ENCODE data around the gene SPSB3. TPM values are rescaled to one million over a fixed set of nuclear protein-coding genes. Genes with fewer than 3 reads are reported as not detected.

The SPSB3 gene
- total and polyA plus RNA-seq, 4 donors = 27.7 to 60.5 (median 37.8) TPM

DNA sequence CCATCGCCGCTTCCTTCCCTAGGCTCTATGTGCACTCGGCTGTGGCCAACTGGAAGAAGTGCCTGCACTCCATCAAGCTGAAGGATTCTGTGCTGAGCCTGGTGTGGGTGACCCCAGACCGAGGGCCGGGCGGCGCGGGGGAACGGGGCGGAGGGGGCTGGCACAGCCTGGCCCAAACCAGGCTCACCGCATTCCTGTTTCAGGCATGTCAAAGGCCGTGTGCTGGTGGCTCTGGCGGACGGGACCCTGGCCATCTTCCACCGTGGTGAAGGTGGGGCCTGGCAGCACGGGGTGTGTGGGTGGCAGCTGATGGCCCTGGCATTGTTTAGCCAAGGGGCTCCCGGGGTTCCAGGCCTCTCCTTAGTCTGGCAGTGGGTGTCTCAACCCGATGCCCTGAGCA, 15.7 kb downstream of the SPSB3 start:
- H3K27ac ChIP-seq (ENCODE audit: low read depth in 1 of 2, low read length in 2 of 2) = no peak overlapping the region
- DNase-seq (ENCODE audit: low spot score) = no peak
- H3K27me3 ChIP-seq (ENCODE audit: control insufficient read depth in 4 of 4, insufficient read depth in 4 of 4, low read length in 3 of 4) = no peaks in the 10 kb centered on the region
- no peak overlapping the region for H3K9ac ChIP-seq (ENCODE audit: low read depth in 1 of 2, low read length in 2 of 2)
- H3K9me3 ChIP-seq (ENCODE audit: control insufficient read depth in 4 of 4, low read length in 3 of 4) = no peaks in the 10 kb centered on the region
- no peak for TF ChIP-seq RXRA (IDR thresholded peaks at IDR 0.05)
- TF ChIP-seq RAD21 (IDR thresholded peaks at IDR 0.05) = no peak
- TF ChIP-seq SP1 (IDR thresholded peaks at IDR 0.05) = no peak
- TF ChIP-seq, protein P1, sequence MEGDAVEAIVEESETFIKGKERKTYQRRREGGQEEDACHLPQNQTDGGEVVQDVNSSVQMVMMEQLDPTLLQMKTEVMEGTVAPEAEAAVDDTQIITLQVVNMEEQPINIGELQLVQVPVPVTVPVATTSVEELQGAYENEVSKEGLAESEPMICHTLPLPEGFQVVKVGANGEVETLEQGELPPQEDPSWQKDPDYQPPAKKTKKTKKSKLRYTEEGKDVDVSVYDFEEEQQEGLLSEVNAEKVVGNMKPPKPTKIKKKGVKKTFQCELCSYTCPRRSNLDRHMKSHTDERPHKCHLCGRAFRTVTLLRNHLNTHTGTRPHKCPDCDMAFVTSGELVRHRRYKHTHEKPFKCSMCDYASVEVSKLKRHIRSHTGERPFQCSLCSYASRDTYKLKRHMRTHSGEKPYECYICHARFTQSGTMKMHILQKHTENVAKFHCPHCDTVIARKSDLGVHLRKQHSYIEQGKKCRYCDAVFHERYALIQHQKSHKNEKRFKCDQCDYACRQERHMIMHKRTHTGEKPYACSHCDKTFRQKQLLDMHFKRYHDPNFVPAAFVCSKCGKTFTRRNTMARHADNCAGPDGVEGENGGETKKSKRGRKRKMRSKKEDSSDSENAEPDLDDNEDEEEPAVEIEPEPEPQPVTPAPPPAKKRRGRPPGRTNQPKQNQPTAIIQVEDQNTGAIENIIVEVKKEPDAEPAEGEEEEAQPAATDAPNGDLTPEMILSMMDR (IDR thresholded peaks at IDR 0.05; ENCODE audit: low read depth, low read length, missing input control) = no peak
- no peak for TF ChIP-seq GABPA (IDR thresholded peaks at IDR 0.05 in 1 of 2, conservative IDR thresholded peaks at IDR 0.05 in 1 of 2)
- no peak for TF ChIP-seq HNF4G (IDR thresholded peaks at IDR 0.05)
- TF ChIP-seq, protein P2, sequence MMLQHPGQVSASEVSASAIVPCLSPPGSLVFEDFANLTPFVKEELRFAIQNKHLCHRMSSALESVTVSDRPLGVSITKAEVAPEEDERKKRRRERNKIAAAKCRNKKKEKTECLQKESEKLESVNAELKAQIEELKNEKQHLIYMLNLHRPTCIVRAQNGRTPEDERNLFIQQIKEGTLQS (IDR thresholded peaks at IDR 0.05) = no peak
- TF ChIP-seq, protein P3, sequence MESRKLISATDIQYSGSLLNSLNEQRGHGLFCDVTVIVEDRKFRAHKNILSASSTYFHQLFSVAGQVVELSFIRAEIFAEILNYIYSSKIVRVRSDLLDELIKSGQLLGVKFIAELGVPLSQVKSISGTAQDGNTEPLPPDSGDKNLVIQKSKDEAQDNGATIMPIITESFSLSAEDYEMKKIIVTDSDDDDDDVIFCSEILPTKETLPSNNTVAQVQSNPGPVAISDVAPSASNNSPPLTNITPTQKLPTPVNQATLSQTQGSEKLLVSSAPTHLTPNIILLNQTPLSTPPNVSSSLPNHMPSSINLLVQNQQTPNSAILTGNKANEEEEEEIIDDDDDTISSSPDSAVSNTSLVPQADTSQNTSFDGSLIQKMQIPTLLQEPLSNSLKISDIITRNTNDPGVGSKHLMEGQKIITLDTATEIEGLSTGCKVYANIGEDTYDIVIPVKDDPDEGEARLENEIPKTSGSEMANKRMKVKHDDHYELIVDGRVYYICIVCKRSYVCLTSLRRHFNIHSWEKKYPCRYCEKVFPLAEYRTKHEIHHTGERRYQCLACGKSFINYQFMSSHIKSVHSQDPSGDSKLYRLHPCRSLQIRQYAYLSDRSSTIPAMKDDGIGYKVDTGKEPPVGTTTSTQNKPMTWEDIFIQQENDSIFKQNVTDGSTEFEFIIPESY (IDR thresholded peaks at IDR 0.05) = no peak
- no peak for TF ChIP-seq NR2F2 (IDR thresholded peaks at IDR 0.05)
- TF ChIP-seq FOXA1 (IDR thresholded peaks at IDR 0.05) = no peak
- no peak for TF ChIP-seq YY1 (IDR thresholded peaks at IDR 0.05)
- no peak for TF ChIP-seq HNF4A (conservative IDR thresholded peaks at IDR 0.05)
- TF ChIP-seq, protein P4, sequence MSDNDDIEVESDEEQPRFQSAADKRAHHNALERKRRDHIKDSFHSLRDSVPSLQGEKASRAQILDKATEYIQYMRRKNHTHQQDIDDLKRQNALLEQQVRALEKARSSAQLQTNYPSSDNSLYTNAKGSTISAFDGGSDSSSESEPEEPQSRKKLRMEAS (IDR thresholded peaks at IDR 0.05) = no peak
- no peak for TF ChIP-seq EGR1 (IDR thresholded peaks at IDR 0.05; ENCODE audit: low read depth in 2 of 2)
- TF ChIP-seq, protein P5, sequence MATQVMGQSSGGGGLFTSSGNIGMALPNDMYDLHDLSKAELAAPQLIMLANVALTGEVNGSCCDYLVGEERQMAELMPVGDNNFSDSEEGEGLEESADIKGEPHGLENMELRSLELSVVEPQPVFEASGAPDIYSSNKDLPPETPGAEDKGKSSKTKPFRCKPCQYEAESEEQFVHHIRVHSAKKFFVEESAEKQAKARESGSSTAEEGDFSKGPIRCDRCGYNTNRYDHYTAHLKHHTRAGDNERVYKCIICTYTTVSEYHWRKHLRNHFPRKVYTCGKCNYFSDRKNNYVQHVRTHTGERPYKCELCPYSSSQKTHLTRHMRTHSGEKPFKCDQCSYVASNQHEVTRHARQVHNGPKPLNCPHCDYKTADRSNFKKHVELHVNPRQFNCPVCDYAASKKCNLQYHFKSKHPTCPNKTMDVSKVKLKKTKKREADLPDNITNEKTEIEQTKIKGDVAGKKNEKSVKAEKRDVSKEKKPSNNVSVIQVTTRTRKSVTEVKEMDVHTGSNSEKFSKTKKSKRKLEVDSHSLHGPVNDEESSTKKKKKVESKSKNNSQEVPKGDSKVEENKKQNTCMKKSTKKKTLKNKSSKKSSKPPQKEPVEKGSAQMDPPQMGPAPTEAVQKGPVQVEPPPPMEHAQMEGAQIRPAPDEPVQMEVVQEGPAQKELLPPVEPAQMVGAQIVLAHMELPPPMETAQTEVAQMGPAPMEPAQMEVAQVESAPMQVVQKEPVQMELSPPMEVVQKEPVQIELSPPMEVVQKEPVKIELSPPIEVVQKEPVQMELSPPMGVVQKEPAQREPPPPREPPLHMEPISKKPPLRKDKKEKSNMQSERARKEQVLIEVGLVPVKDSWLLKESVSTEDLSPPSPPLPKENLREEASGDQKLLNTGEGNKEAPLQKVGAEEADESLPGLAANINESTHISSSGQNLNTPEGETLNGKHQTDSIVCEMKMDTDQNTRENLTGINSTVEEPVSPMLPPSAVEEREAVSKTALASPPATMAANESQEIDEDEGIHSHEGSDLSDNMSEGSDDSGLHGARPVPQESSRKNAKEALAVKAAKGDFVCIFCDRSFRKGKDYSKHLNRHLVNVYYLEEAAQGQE (IDR thresholded peaks at IDR 0.05) = no peak
- no peak for TF ChIP-seq JUND (IDR thresholded peaks at IDR 0.05)
- TF ChIP-seq FOXA2 (IDR thresholded peaks at IDR 0.05) = no peak
- TF ChIP-seq TAF1 (conservative IDR thresholded peaks at IDR 0.05) = no peak
- H3K36me3 ChIP-seq (ENCODE audit: control insufficient read depth in 4 of 4, insufficient read depth in 3 of 4, low read depth in 1 of 4, low read length in 3 of 4) = peaks cover 7 to 52% (median 14%) of the 10 kb centered on the region in 4 donors
- 94% methylated on average over 18 of the region's 18 CpGs for WGBS
- no peak overlapping the region for H3K4me3 ChIP-seq (ENCODE audit: low read depth in 1 of 3, low read length in 3 of 3)
- H3K4me1 ChIP-seq (ENCODE audit: control insufficient read depth in 4 of 4, insufficient read depth in 4 of 4, low read length in 3 of 4) = peaks cover 0 to 15% (median 6%) of the 10 kb centered on the region in 4 donors

Measured in liver (tissue), 9 donors.